ENCODE measurements around the gene PKP4.

PKP4 gene

DNA sequence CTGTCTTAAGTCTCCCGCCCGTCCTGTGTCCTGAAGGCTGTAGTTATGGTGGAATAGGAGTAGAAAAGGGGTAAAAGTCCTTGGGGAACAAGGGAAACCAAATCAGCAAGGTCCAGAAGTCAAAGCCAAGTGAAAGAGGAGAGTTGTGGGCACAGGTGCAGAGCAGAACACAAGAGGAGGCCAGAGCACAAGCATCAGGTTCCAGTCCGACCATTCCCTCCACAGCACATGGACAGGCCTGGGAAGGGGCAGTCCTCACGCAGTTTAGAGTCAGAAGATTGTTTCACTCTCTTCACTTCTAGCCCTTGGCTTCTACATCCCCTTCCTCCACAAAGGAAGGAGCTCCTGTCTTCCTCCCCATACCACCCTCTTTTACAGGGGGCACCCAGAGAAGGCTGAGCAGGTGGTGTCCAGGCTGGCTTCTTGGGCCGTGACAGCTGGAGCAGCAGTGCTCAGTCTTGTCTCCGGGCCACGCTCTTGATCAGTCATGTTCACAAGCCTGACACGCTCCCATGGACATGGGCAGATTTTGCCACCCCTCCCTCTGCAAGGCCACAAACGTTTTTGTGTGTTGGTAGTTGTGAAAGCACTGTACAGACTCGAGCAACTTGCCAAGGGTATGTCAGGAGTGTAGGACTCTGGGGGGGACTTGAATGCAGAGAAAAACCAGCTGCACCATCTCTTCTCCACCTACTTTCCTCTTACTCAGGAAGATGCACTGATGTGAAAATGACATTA lies 199.9 kb downstream of the PKP4 start:
- DNase-seq, result no peak

DNA sequence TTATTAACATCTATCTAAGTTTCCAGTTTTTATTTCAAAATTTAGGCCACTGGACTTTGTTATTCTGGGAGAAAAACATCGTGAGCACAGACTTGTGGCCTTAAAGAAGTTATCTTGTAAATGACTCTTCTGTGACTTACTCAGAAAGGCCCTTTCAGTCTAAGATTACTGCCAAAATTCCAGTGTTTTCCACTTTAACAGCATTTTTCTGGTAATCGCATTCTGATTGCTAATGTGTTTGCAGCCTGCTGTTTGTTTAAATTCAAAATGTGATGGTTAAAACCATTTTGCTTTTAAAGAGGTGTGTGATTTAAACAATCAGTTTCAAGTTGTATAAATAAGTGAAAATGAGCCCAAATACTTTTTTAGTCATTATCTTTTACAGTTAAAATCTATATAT lies 201.6 kb downstream of the PKP4 start:
- DNase-seq, result no peak

DNA sequence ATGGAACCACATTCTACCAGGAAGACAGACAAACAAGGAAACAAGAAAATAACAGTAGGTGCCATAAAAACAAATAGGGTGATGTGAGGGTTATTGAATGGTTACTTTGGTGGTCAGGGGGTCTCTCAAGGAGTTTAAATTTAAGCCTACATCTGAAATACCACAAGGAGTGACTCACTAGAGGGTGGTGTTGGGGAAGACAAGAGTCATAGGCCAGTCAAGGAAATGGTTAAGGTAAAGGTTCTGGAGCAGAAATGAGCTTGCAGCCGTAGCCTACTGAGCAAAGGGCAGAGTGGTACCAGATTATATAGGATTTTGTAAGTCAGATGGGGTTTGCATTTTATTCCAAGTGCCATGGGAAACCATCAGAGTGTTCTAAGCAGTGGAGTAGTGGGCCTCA lies 202.7 kb downstream of the PKP4 start:
- DNase-seq, result no peak

DNA sequence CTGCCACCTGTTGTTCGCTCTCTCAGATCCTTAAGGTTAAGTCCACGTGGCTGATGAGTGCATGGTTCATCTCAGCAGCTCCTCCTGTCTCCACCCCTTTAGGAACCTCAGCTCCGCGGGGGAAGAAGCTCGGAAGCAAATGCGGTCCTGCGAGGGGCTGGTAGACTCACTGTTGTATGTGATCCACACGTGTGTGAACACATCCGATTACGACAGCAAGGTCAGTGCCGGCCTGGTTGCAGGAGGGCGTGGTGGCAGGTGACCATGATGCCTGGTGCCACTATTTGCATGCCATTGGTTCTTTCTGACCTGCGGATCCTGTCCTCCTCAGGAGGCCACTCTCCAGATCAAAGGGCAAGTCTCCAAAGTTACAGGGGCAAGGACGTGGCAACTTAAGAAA lies 204.5 kb downstream of the PKP4 start:
- DNase-seq, result no peak

DNA sequence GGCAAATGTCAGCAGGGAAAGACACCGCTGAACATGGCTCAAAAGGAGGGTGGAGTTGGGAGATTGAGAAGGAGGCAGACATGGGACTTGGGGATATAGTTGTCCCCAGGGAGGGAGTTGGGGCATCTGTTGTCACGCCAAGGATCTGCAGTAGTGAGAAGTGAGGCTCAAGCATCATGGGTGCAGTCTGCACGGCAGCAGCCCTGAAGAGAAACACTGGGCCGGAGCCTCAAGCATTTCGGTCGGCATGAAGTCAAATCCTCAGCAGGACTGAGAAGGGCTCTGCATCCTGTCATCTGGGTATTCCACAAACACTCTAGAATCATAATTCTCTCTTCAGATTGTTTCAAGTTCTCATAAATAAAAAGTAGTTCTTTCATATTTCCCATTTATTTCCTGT lies 205.7 kb downstream of the PKP4 start:
- no peak for DNase-seq

DNA sequence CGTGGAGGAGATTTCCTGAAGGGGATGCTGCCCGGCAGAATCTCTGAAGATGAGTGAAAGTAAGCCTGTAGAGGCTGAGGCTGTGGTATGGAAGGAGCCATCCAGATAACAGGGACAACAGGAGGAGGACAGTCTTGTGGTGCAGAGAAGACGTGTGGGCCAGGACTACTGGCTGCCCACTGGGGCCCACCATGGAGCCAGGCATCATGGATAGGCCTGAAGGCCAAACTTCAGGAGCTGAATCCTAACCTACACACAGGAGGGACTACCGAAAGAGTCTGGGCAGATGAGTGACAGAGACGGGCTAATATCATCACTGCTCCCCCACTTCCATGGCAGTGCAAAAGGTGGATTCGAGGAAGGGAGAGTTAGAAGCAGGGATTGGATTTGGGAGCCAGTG lies 207.0 kb downstream of the PKP4 start:
- DNase-seq, result no peak

DNA sequence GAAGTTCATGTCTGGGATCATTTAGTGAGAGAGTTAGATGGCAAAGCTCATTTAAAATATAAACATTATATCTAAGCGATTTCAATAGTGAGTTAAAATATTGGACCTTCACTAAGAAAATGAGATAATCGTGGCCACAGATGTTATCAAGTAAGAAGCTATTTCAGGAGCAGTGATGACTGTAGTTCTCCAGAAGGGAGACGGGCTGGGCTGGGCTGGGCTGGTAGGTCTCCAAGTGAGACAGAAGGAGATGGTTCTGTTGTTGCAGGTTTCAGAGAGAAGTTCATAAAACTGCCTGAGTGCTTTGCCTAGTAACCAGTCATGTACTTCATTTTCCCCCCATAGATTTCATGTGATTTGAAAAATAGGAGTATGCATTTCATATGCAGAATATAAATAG lies 208.2 kb downstream of the PKP4 start:
- DNase-seq, result no peak

DNA sequence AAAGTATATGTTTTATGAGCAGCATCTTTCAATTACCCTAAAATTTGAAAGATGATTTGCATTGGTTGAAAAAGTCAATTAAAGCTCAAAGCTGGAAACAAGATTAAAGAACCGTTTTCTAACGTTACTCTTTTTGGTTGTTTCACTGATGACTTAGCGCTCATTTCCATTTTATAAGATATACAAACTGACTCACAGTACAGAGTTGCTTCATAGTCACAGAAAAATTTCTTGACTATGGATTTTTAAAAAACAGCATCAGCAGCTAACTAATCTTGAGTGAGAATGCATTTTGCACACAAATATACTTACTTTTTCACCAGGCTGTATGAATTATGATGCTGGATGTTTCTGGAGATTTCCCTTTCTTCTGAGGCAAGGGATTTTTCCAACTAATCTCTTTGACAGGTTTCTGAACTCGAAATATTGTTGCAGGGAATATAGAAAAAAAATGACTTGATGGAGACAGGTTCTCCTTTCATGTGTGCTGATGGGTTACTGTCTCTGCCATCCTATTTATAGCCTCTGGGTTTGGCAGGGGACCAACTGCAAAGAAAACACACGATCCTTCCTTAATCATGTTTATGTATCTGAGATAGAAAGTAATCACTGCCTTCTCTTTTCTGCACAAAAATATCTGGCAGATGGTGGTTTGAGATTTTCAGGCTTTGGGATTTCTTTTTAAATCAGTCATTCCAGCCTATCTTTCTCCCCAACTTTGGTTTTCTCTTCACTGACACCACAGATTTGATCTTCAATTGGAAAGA lies 209.0 kb downstream of the PKP4 start:
- DNase-seq, result no peak

DNA sequence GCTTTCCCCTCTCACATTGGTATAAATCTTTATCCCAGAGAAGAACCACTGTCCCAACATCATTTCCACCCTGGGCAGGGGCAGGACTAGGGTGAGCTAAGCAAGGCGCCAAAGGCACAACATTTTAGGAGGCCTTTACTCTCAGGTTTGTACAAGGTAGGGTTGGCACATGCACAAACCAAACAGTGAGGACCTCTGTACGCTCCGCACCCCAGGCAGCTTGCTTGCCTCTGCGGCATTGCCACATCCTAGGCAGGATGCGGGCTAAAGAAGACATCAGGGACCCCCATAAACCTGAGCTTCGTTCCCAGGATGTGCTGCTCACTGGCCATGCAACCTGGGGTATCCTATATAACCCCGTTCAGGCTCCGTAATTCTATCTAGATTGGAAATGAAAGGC lies 210.2 kb downstream of the PKP4 start:
- DNase-seq, result no peak

DNA sequence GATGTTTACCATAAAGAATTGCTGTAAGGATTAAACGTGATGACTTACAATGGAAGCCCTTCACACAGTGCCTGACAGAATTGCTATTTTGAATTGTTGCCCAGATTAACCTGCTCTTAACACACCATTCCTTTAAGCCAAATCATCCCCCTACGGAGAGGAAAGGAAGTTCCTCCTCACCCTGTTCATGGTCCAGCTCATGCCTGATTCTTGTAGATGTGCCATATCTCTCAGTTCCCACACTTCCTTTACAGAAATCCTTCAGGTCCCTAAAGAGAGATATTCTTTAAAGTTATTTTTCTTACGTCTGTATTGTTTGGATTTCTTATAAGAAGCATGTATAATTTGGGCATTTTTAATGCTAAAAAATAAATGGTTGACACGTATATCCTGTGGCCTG lies 210.8 kb downstream of the PKP4 start:
- DNase-seq, result no peak

DNA sequence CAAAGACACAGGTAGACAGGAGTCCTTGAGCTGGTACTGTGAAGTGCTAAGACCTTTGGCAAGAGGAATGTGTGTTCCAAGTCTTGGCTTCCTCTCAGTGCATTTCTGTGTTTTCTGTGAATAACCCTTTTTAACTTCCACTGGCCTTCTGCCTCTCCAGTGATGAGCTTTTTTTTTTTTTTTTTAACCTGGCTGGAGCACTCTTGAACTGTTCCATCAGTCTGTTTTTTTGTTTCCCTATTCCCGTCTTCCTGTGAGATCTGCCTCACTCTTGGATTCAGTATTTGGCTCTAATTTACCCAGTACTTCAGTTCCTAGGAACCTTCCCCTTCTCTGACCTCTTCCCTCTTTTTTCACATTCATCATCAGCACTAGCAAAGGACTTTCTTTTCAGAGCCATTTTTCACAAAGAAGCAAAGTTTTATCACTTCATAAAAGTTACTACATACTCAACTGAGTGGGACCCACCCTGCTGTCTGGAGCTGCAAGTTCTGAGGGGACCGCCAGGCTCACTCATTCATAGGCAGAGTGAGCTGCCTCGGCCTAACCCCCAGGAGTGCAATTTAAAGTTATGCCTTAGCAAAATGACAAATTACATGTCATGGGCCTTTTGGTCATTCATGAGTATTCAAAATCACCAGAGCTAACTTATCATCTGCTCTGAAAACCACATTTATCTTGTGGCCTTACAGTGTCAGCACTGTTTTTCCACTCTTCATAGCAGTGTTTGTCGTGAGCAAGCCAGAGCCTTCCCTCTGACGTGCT lies 211.4 kb downstream of the PKP4 start:
- no peak for DNase-seq

DNA sequence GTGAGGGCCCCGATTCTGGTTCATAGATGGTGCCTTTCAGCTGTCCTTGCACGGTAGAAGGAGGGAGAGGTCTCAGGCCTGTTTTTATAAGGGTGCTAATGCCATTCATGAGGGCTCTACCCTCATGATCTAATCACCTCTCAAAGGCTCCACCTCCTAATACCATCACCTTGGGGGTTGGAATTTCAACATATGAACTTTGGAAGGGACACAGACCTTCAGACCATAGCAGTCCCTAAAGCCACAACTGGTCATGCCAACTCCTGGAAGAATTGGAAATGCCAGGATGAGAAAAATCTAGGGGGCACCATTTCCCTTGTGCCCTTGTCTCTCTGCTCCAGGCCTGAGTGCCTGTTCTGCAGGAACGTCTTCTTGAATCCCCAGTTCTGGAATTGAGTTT lies 213.5 kb downstream of the PKP4 start:
- DNase-seq, result no peak

DNA sequence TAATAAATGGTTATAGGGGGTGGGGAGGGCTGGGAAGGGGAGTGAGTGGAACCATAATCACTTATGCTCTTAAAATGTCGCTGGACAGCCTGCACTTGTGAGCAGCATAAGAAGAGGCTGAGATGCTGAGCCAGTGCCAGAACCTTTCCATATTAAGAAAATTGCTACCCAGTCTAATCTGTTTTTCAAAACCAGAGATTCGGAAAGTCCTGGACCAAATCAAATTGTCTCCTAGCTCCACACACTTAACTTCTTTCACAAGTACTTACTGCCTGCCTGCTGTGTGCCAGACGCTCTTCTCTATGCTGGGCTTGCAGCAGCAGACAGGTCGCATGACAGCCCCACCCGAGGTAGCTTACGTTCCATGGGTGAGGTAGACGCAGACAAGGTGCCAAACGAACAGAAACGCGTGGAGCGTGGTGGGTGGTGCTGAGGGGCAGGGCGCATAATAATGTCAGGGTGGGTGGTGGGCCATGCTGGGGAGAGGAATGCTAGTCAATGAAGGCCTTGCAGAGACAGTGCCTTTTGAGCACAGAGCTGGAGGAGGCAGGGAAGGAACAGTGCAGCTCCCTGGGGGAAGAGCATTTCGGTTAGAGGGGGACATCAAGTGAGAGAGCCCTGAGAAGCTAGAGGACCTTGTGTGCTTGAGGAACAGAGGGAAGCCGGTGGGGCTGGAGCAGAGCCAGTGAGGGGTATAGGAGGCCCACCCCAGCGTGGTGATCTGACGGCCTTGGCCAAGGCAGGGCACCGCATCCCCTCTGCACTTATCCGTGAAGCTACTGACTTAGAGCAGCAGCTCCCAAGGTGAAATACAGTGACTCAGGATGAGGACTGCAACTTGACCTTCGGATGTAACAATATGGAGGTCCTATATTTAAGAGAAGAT lies 214.9 kb downstream of the PKP4 start:
- DNase-seq, result no peak

DNA sequence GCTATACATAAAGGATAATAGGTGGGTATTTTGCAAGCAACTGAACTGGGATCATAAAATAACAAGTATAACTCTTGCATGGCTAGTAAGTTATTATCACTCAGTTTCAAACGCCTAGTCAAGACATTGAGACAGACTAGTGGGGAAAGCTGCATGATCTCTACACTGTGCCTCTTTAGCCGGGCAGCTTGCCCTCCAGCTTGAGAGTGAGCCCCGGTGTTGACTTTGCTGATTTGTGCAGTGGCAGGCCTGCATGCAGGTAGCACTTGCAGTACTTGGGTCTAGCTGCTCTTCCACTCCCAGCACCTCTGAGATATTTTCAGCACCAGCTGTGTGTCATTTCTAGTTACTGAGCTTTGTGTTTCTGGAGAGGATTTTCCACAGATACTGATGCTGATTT lies 219.5 kb downstream of the PKP4 start:
- DNase-seq, result no peak

DNA sequence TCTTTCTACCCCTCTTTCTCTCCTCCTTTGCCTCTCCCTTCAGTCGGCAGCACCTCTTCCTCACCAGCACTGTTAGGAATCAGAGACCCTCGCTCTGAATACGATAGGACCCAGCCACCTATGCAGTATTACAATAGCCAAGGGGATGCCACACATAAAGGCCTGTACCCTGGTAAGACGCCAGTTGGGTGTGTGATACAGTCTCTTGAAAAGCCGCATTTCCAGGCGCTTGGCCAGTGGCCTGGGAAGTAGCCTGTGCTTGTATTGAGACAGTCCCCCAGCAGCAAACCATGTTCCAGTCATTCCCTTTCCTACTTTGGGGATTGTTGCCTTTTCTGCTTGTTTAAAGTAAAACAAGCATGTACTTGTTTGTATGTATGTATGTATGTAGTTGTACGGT lies 219.9 kb downstream of the PKP4 start:
- no peak for DNase-seq

DNA sequence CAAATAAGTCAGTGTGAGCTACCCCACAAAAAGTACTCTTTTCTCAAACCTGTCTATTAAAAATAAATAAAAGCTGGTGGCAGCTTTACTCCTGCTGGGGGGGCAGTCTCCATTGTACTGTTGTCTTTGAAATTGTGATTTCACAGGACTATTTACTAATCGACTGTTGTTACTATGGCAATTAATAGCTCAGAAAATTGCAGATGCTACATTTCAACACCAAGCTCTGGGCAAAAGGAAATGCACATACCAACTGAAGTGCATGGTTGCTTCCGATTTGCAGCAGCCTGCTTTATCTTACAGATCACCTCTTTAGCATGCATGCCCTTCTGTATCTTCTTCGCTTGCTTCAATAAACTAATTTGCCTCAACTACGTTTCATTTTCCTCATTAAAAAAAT lies 220.8 kb downstream of the PKP4 start:
- no peak for DNase-seq

DNA sequence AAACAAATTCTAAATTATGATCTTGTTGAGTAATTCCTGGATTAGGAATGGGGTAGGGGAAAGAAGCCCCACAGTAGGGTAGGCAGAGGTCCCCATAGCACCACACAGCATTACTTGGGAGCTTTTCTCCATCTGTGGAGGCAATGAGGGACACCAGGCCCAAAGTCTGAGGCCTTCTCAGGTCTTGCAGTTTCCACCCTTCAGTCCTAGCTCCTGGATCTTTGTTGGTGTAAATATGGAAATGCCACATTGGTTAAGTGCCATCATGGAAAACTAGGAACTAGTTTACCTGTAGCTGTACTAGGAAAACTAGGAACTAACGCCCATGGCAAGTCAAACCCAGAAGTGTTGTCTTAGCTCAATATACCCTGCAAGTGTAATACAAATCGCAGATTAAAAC lies 225.1 kb downstream of the PKP4 start:
- no peak for DNase-seq

DNA sequence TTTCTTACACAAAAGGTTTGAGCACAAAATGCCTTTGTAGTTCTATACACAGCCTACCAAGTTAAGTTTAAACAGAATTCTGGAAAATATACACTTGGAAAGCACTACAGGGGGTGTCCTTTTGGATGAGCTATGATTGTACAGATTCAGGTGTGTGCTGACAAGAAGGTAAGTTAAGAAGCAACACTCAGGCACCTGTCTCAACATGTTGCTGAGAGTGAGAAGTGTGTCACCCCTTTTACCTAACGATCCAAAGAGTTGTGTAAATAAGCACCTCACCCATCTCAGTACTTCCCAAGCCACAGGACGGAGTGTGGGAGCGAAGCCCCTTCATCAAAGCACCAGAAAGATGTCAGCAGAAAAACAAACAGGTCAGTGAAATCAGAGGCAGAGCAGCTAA lies 228.9 kb downstream of the PKP4 start:
- DNase-seq, result no peak

DNA sequence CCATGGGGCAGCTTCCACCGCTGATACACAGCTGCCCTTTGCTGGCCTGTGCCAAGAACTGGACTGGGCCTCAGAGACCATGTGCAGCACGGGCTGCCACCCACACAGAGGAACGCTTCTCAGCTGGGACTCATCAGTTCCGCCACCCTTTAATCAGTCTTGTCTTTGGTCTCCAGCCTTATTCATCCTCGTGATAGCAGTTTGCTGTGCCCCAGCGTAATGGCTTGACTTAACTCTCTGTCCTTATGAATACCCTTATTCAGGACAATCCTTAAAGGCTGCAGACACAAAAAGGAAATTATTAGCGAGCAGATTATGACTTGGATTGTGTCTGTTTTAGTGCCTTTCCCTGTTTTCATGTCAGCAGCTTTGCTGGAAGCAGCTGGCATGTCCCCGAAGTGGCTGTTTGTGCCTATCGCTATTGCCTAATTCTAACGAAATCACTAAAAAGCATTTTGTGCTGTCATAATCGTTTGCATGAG lies 229.5 kb downstream of the PKP4 start:
- no peak for DNase-seq

DNA sequence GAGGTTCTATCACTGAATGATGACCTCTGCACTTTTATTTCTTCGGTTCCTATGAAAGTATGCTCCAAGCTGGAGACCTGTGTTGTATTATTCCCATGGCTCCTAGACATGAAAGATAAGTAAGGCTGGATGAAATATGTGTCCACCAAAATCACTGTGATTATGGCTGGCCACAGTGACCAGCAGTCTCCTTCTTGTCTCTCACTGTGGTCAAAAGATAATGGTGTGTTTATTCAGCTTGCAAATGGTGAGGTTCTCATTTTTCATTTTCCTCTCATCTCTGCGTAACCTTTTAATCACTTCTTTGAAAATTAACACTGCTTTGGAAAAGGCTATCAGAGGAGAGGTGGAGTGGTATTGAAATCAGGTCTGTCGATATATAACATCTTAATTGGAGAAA lies 230.6 kb downstream of the PKP4 start:
- no peak for DNase-seq

DNA sequence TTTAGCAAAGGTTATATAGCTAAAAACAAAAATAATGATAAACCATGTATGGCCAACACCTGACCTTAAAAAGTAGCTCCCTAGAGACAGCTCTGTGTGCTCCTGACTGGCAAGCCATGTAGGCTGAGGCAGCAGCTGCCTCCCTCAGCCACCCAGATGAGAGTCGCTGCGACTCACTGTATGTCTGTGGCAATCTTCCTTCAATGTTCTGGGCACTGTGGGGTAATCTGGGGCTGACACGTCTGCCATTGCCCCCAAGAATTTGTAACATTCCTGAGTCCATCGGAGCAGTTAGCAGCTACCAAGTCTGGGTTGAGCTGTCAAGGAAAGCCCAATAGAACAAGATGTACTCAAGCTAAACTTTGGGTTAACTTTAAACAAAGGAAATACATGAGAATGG lies 232.0 kb downstream of the PKP4 start:
- DNase-seq, result no peak

DNA sequence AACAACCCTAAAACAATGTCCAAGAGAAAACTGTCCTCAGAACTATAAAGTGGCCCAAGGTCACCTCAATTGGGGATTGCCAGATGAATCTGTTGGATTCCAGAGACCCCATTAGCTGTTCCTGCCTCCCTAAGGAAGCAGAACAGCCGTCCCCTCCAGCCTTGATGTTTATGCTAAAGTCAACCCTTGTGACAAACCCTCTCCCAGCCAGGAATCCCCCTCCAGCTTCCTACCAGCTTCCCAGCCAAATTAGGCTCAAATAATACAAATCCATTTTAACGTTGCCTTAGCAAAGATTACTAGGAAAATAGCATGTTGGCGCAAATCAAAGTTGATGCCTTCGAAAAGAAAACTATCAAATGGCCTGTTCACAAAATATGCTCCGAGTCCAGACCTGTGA lies 232.6 kb downstream of the PKP4 start:
- DNase-seq, result no peak

DNA sequence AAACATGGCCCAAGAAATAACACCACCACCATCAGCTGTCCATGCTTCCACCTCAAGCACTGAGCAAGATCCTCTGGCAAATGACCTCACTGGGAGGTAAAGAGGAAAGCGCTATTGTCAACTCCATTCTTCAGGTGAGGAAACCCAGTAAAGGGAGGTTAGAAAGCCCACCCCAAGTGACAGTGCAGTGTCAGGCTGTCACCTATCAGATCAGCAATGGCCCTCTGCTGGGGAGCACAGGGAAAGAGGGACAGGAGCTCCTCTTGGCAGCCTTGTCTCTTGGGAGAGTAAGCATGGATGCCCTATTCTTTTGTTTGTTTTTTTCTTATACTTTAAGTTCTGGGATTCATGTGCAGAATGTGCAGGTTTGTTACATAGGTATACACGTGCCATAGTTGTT lies 234.1 kb downstream of the PKP4 start:
- no peak for DNase-seq

Data from NCI-H526 (cell line).